Testis (tissue), 3 donors: Measurements from ENCODE around the gene PREPL. TPM values are rescaled to one million over a fixed set of nuclear protein-coding genes. Genes with fewer than 3 reads are reported as not detected.
"Not testable (repeated sequence)": the region's sequence is repeated elsewhere in the genome, so short reads cannot be mapped to it uniquely, and the experiment has no call there.

ENCODE experiments used
- DNase-seq: peaks from one replicate; pipeline ENCODE4 v3.0.0-alpha.2; 2019
- H3K27ac ChIP-seq, 2 donors: fragments of 200-600 bp; sonication (generic); one replicate each; pipeline ENCODE4 v1.5.1; 2019
- H3K27me3 ChIP-seq: fragments of 200-600 bp; sonication (generic); one replicate; pipeline ENCODE4 v1.5.1; 2019
- H3K36me3 ChIP-seq: fragments of 200-600 bp; sonication (generic); one replicate; pipeline ENCODE4 v1.5.1; 2017; ENCODE audit warnings: low read depth; ENCODE audit errors: missing control alignments
- H3K4me1 ChIP-seq: fragments of 200-600 bp; sonication (generic); one replicate; pipeline ENCODE4 v1.5.1; 2019
- H3K4me3 ChIP-seq, 2 donors: fragments of 200-600 bp; sonication (generic); one replicate each; pipeline ENCODE4 v1.5.1; 2017 to 2019
- H3K9me3 ChIP-seq: fragments of 200-600 bp; sonication (generic); one replicate; pipeline ENCODE4 v1.5.1; 2017
- POLR2A ChIP-seq: fragments of 450-650 bp; IDR thresholded peaks from one replicate; pipeline ENCODE4 v1.6.1; 2017; ENCODE audit warnings: antibody characterized with exemption, mild to moderate bottlenecking, moderate library complexity
- WGBS, 2 donors: methylation state at CpG; one replicate each; pipeline ENCODE4 v1.1.5; 2018; 5-methylcytosine and 5-hydroxymethylcytosine counted together
- intact Hi-C: fragments of 100-400 bp; cut with DNase I; formaldehyde crosslinking; loops from one replicate; pipeline ENCODE4 v1.15.1; 2023; ENCODE audit warnings: low total_unique reads
- polyA plus RNA-seq: library from polyadenylated mRNA; stranded (reverse); fragments of 350-450 nt; fragmentation: Illumina TruSeq; extraction: RNeasy Lipid Tissue Mini Kit (QIAGEN cat#74804); gene quantifications from one replicate; pipeline ENCODE4 v1.2.3, GENCODE V29; 2014; ENCODE audit warnings: low read depth, low replicate concordance; ENCODE audit not compliant: insufficient read depth
- total RNA-seq, 2 donors: library from RNA; depleted of rRNA; stranded (reverse); fragments of >200 nt; gene quantifications; one replicate each; pipeline ENCODE4 v1.2.3, GENCODE V29; 2016
- TF ChIP-seq, protein P1 (sequence below), 3 experiments: fragments of 450-650 bp in 2 of 3; fragments of 200-600 bp in 1 of 3; sonication (generic) in 1 of 3; IDR thresholded peaks; one replicate each; pipeline ENCODE4 v1.5.1; 2016 to 2019; ENCODE audit warnings: antibody characterized with exemption in 3 of 3, mild to moderate bottlenecking in 2 of 3, moderate library complexity in 1 of 3

Gene PREPL
- total and polyA plus RNA-seq, 3 donors from 2014 or later = 47.8 to 65.3 (median 59.6) TPM

DNA sequence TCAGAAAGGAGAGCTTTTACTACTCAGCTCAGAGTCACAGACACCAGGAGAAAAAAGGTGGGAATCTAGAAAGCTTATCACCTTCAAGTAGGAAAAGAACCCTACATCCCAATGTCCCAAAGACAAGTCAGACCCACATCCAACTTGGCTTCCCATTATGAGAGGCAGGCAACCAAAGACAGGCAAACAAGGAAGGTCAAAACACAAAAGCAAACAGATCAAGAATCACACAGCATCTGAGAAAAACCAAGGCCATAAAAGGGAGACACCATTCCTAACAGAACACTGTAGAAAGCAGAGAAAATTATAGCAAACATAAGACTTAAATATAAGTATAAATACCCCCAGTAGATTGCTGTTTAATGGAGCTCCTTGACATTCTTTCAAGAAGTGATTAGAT is 45.3 kb downstream of the PREPL start:
- DNase-seq = no peak
- H3K36me3 ChIP-seq = no peaks in the 10 kb centered on the region
- H3K4me1 ChIP-seq = no peaks in the 10 kb centered on the region
- H3K9me3 ChIP-seq = no peaks in the 10 kb centered on the region
- intact Hi-C loops = no loop called here
- no peak overlapping the region for H3K27ac ChIP-seq
- no peak overlapping the region for H3K4me3 ChIP-seq
- no peaks in the 10 kb centered on the region for H3K27me3 ChIP-seq
- TF ChIP-seq, protein P1, sequence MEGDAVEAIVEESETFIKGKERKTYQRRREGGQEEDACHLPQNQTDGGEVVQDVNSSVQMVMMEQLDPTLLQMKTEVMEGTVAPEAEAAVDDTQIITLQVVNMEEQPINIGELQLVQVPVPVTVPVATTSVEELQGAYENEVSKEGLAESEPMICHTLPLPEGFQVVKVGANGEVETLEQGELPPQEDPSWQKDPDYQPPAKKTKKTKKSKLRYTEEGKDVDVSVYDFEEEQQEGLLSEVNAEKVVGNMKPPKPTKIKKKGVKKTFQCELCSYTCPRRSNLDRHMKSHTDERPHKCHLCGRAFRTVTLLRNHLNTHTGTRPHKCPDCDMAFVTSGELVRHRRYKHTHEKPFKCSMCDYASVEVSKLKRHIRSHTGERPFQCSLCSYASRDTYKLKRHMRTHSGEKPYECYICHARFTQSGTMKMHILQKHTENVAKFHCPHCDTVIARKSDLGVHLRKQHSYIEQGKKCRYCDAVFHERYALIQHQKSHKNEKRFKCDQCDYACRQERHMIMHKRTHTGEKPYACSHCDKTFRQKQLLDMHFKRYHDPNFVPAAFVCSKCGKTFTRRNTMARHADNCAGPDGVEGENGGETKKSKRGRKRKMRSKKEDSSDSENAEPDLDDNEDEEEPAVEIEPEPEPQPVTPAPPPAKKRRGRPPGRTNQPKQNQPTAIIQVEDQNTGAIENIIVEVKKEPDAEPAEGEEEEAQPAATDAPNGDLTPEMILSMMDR (IDR thresholded peaks at IDR 0.05) = no peak
- TF ChIP-seq POLR2A = no peak

- TF ChIP-seq, protein P1 (IDR thresholded peaks at IDR 0.05) = no peak
- no peak for TF ChIP-seq POLR2A
- H3K9me3 ChIP-seq = no peaks in the 10 kb centered on the region
- H3K27me3 ChIP-seq = no peaks in the 10 kb centered on the region
- DNase-seq = no peak
- intact Hi-C loops = no loop called here
- no peaks in the 10 kb centered on the region for H3K4me1 ChIP-seq
- no peaks in the 10 kb centered on the region for H3K36me3 ChIP-seq
- no peak overlapping the region for H3K4me3 ChIP-seq
- H3K27ac ChIP-seq = no peak overlapping the region
Measured at GRCh38 chr2:44314362-44314761, 46.9 kb downstream of the PREPL start.

DNA sequence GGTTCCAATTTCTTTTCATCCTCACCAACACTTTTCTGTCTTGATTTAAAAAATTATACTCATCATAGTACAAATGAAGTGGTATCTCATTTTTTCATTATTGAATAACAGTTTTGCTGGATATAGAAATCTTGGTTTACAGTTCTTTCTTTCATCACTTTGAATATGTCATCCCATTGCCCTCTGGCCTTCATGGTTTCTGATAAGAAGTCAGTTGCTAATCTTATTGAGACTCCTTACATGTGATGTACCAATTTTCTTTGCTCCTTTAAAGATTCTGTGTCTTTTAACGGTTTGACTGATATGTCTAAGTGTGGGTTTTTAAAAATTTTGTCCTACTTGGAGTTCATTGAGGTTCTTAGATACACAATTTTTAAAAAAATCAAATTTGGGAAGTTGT is 51.0 kb downstream of the PREPL start:
- Histone ChIP-seq H3K4me1 (no peaks in the 10 kb centered on the region), H3K9me3 (no peaks in the 10 kb centered on the region), H3K4me3 (no peak overlapping the region), H3K36me3 (no peaks in the 10 kb centered on the region), H3K27ac (no peak overlapping the region), H3K27me3 (no peaks in the 10 kb centered on the region)
- no peak for DNase-seq
- TF ChIP-seq, protein P1 (IDR thresholded peaks at IDR 0.05) = no peak
- TF ChIP-seq POLR2A = no peak
- intact Hi-C loops = no loop called here
- WGBS, 2 donors = 92 to 93% methylated on average over 1 of the region's 1 CpG

DNA sequence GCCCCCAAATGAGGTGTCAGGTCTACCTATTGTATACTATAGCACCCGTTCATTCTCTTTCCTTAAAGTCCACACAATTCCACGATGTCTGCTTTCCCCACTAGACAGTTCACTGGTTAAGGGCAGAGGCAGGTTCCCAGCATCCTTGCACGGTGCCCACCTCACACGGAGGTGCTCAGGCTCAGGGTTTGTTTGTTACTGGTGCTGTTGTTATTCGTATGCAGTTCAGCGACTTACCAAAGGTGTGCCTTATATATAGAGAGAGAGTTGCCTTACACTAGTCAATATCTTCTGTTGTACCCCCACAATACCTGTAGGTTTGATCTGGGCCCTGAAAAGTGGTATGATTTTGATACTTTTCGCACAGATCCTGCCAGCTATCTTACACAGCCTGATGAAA is 55.4 kb downstream of the PREPL start:
- no peaks in the 10 kb centered on the region for H3K9me3 ChIP-seq
- WGBS, 2 donors = 68 to 74% methylated on average over 7 of the region's 7 CpGs
- intact Hi-C loops = no loop called here

GRCh38 chr2:44304258-44304657 is 57.0 kb downstream of the PREPL start:
- Histone ChIP-seq H3K9me3 (no peaks in the 10 kb centered on the region), H3K4me3 (no peak overlapping the region), H3K36me3 (no peaks in the 10 kb centered on the region), H3K27me3 (no peaks in the 10 kb centered on the region), H3K27ac (no peak overlapping the region), H3K4me1 (no peaks in the 10 kb centered on the region)
- DNase-seq = no peak
- no peak for TF ChIP-seq POLR2A
- TF ChIP-seq, protein P1 (IDR thresholded peaks at IDR 0.05) = no peak
- WGBS, 2 donors = 39 to 56% methylated on average over 1 of the region's 1 CpG
- intact Hi-C loops = no loop called here

More for the DNA sequence above, 55.4 kb downstream of the PREPL start:
- Histone ChIP-seq H3K27me3 (no peaks in the 10 kb centered on the region), H3K27ac (no peak overlapping the region), H3K4me3 (no peak overlapping the region), H3K4me1 (no peaks in the 10 kb centered on the region), H3K36me3 (no peaks in the 10 kb centered on the region)
- no peak for DNase-seq
- TF ChIP-seq POLR2A = no peak
- TF ChIP-seq, protein P1 (IDR thresholded peaks at IDR 0.05) = no peak

- DNase-seq, H3K27ac ChIP-seq, H3K36me3 ChIP-seq, H3K9me3 ChIP-seq, H3K27me3 ChIP-seq, H3K4me3 ChIP-seq, H3K4me1 ChIP-seq, intact Hi-C loops: not testable (repeated sequence)
- WGBS, 2 donors = 93 to 94% methylated on average over 3 of the region's 3 CpGs
Measured at GRCh38 chr2:44303766-44304165, 57.5 kb downstream of the PREPL start.
